ENCODE results near the gene TSHZ3.

- TF ChIP-seq POLR2AphosphoS5 (IDR thresholded peaks at IDR 0.05; ENCODE audit: low read depth, low read length): no peak
- no peak for TF ChIP-seq REST (IDR thresholded peaks at IDR 0.05; ENCODE audit: insufficient read depth in 1 of 2, low read depth in 2 of 2, low read length in 2 of 2)
These were observed 43.1 kb downstream of the TSHZ3 start for GRCh38 chr19:31306006-31306753.

All from PFSK-1 (cell line).